HepG2 (cell line): ENCODE data around the gene GALP. TPM values are rescaled to one million over a fixed set of nuclear protein-coding genes. Genes with fewer than 3 reads are reported as not detected.
A peak's percentile ranks its signal among the peaks of the same experiment; 100 is the strongest.

ENCODE experiments used
- ESRRA ChIP-seq: sonication (generic); formaldehyde crosslinking; IDR thresholded peaks from 2 replicates; pipeline ENCODE4 v1.5.1; 2020; ENCODE audit warnings: mild to moderate bottlenecking, low read depth, missing genetic modification reagents
- HOXA7 ChIP-seq: sonication (generic); formaldehyde crosslinking; IDR thresholded peaks from 2 replicates; pipeline ENCODE4 v1.8.1; 2022; ENCODE audit warnings: mild to moderate bottlenecking, missing genetic modification reagents, moderate library complexity
- MZF1 ChIP-seq: sonication (generic); formaldehyde crosslinking; IDR thresholded peaks from 2 replicates; pipeline ENCODE4 v1.8.1; 2023; ENCODE audit warnings: mild to moderate bottlenecking, missing genetic modification reagents, borderline replicate concordance
- NCOA5 ChIP-seq: sonication (generic); formaldehyde crosslinking; IDR thresholded peaks from 2 replicates; pipeline ENCODE4 v1.4.0; 2020; ENCODE audit warnings: missing genetic modification reagents
- NR2C2 ChIP-seq: sonication (generic); formaldehyde crosslinking; IDR thresholded peaks from 2 replicates; pipeline ENCODE4 v1.4.0; 2020; ENCODE audit warnings: missing genetic modification reagents, mild to moderate bottlenecking, moderate library complexity, borderline replicate concordance
- PPARG ChIP-seq: conservative IDR thresholded peaks from 2 replicates; pipeline ENCODE4 v1.6.1; 2016; ENCODE audit warnings: missing biosample characterization, missing genetic modification reagents
- SMC3 ChIP-seq: IDR thresholded peaks from 2 replicates; pipeline ENCODE4 v1.6.1; 2011; ENCODE audit warnings: low read length, improper control_type of control experiment
- TAF1 ChIP-seq: sonication (generic); formaldehyde crosslinking; IDR thresholded peaks from 2 replicates; pipeline ENCODE4 v1.4.0; 2020; ENCODE audit warnings: missing genetic modification reagents
- TAF15 ChIP-seq: fragments of 200-400 bp; formaldehyde crosslinking; IDR thresholded peaks from one replicate; pipeline ENCODE4 v1.6.1; 2018; ENCODE audit warnings: mild to moderate bottlenecking, low read depth, low read length; ENCODE audit not compliant: poor library complexity, severe bottlenecking
- TOE1 ChIP-seq: sonication (generic); formaldehyde crosslinking; IDR thresholded peaks from 2 replicates; pipeline ENCODE4 v1.4.0; 2020; ENCODE audit warnings: mild to moderate bottlenecking, missing genetic modification reagents
- ZFY ChIP-seq: sonication (generic); formaldehyde crosslinking; IDR thresholded peaks from 2 replicates; pipeline ENCODE4 v1.4.0; 2020; ENCODE audit warnings: missing genetic modification reagents
- ZNF101 ChIP-seq: sonication (generic); formaldehyde crosslinking; IDR thresholded peaks from 2 replicates; pipeline ENCODE4 v1.4.0; 2020; ENCODE audit warnings: mild to moderate bottlenecking, low read depth, missing genetic modification reagents, borderline replicate concordance
- ZNF143 ChIP-seq: sonication (generic); formaldehyde crosslinking; IDR thresholded peaks from 2 replicates; pipeline ENCODE4 v1.4.0; 2020; ENCODE audit warnings: missing genetic modification reagents
- ZNF530 ChIP-seq: sonication (generic); formaldehyde crosslinking; IDR thresholded peaks from 2 replicates; pipeline ENCODE4 v1.5.0; 2020; ENCODE audit warnings: low read depth, mild to moderate bottlenecking, missing genetic modification reagents
- ZNF569 ChIP-seq: sonication (generic); formaldehyde crosslinking; IDR thresholded peaks from 2 replicates; pipeline ENCODE4 v1.5.0; 2020; ENCODE audit warnings: mild to moderate bottlenecking, missing genetic modification reagents, moderate library complexity, borderline replicate concordance
- polyA plus RNA-seq, 8 experiments: library from polyadenylated mRNA; depleted of rRNA in 3 of 8; stranded (reverse) in 7 of 8; unstranded in 1 of 8; fragments of >200 nt; fragmentation: Illumina TruSeq in 4 of 8; extraction: Trizol in 4 of 8; gene quantifications; 2 replicates each; pipeline versions ENCODE4 v1.2.1 to v1.2.3, GENCODE V29; 2011 to 2016; ENCODE audit warnings: low read depth in 4 of 8, missing spikeins in 1 of 8, mixed read lengths in 1 of 8; ENCODE audit not compliant: insufficient read depth in 1 of 8
- total RNA-seq, 5 experiments: library from RNA; depleted of rRNA; stranded (reverse); fragments of >200 nt; fragmentation: Illumina TruSeq; extraction: Trizol; gene quantifications; 2 replicates each; pipeline ENCODE4 v1.2.3, GENCODE V29; 2016; ENCODE audit warnings: low read depth in 1 of 5
- TF ChIP-seq, protein P1 (sequence below): sonication (generic); formaldehyde crosslinking; IDR thresholded peaks from 2 replicates; pipeline ENCODE4 v1.4.0; 2020; ENCODE audit warnings: missing genetic modification reagents
- TF ChIP-seq, protein P2 (sequence below): sonication (generic); formaldehyde crosslinking; IDR thresholded peaks from 2 replicates; pipeline ENCODE4 v1.5.1; 2020; ENCODE audit warnings: missing genetic modification reagents, mild to moderate bottlenecking, borderline replicate concordance
- TF ChIP-seq, protein P3 (sequence below): sonication (generic); formaldehyde crosslinking; IDR thresholded peaks from 2 replicates; pipeline ENCODE4 v1.4.0; 2020; ENCODE audit warnings: missing genetic modification reagents
- TF ChIP-seq, protein P4 (sequence below): sonication (generic); formaldehyde crosslinking; IDR thresholded peaks from 2 replicates; pipeline ENCODE4 v1.5.0; 2020; ENCODE audit warnings: mild to moderate bottlenecking, missing genetic modification reagents

Gene GALP
- total and polyA plus RNA-seq, 2 of the 13 experiments (the other 11 are each of a cell fraction or from before 2014, with no cell fraction given) = not detected

DNA sequence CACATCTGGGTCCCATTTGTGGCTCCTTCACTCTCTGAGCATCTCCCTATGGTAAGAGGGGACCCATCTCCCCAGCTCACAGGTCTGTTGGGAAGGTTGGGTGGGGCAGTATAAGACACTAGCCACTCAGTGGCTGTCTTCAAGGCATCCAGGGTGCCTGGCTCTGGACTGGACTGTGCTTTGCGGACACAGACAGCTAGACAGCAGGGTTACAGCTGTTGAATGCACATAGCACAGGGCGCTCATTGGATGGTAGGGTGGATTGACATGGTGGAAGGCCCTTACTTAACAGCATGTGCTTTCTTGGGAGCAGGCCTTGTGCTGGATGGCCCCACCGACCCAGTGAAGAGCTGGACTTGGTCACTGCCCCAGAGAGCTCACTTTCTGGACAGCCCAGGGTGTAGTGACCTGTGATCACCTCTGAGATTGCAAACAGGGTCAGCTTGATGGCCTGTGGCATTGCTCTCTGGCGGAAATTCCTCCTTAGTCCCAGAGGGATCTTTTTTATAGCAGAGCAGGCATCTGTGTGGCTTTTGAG is 32.8 kb upstream of the GALP start (continued):
- TF ChIP-seq, protein P1, sequence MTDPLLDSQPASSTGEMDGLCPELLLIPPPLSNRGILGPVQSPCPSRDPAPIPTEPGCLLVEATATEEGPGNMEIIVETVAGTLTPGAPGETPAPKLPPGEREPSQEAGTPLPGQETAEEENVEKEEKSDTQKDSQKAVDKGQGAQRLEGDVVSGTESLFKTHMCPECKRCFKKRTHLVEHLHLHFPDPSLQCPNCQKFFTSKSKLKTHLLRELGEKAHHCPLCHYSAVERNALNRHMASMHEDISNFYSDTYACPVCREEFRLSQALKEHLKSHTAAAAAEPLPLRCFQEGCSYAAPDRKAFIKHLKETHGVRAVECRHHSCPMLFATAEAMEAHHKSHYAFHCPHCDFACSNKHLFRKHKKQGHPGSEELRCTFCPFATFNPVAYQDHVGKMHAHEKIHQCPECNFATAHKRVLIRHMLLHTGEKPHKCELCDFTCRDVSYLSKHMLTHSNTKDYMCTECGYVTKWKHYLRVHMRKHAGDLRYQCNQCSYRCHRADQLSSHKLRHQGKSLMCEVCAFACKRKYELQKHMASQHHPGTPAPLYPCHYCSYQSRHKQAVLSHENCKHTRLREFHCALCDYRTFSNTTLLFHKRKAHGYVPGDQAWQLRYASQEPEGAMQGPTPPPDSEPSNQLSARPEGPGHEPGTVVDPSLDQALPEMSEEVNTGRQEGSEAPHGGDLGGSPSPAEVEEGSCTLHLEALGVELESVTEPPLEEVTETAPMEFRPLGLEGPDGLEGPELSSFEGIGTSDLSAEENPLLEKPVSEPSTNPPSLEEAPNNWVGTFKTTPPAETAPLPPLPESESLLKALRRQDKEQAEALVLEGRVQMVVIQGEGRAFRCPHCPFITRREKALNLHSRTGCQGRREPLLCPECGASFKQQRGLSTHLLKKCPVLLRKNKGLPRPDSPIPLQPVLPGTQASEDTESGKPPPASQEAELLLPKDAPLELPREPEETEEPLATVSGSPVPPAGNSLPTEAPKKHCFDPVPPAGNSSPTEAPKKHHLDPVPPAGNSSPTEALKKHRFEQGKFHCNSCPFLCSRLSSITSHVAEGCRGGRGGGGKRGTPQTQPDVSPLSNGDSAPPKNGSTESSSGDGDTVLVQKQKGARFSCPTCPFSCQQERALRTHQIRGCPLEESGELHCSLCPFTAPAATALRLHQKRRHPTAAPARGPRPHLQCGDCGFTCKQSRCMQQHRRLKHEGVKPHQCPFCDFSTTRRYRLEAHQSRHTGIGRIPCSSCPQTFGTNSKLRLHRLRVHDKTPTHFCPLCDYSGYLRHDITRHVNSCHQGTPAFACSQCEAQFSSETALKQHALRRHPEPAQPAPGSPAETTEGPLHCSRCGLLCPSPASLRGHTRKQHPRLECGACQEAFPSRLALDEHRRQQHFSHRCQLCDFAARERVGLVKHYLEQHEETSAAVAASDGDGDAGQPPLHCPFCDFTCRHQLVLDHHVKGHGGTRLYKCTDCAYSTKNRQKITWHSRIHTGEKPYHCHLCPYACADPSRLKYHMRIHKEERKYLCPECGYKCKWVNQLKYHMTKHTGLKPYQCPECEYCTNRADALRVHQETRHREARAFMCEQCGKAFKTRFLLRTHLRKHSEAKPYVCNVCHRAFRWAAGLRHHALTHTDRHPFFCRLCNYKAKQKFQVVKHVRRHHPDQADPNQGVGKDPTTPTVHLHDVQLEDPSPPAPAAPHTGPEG (CRISPR knock-in tag) = 0 out of 2 replicates have a peak, but pooled peaks have one; percentile 4
- no peak for TF ChIP-seq TAF15
- no peak for TF ChIP-seq MZF1 (CRISPR knock-in tag)
- no peak for TF ChIP-seq PPARG (CRISPR knock-in tag)
- TF ChIP-seq ZNF101 (CRISPR knock-in tag) = no peak
- TF ChIP-seq TOE1 = no peak
- TF ChIP-seq ZFY (CRISPR knock-in tag) = peak; percentile 49
- no peak for TF ChIP-seq ZNF569
- TF ChIP-seq SMC3 = no peak
- no peak for TF ChIP-seq NCOA5 (CRISPR knock-in tag)
- 0 out of 2 replicates have a peak, but pooled peaks have one; percentile 19 for TF ChIP-seq TAF1 (CRISPR knock-in tag)
- 0 out of 2 replicates have a peak, but pooled peaks have one; percentile 26 for TF ChIP-seq NR2C2 (CRISPR knock-in tag)
- TF ChIP-seq, protein P2, sequence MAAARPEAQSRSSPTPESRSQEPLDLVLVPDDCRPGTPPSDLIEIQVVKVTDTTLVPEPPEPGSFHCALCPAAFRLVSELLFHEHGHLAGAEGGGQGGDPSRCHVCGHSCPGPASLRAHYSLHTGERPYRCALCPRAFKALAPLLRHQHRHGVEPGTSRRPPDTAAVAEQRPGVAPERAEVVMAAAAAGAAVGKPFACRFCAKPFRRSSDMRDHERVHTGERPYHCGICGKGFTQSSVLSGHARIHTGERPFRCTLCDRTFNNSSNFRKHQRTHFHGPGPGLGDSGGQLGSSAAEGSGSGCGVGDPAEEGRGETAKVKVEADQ (CRISPR knock-in tag) = no peak
- TF ChIP-seq ZNF530 = no peak
- TF ChIP-seq, protein P3, sequence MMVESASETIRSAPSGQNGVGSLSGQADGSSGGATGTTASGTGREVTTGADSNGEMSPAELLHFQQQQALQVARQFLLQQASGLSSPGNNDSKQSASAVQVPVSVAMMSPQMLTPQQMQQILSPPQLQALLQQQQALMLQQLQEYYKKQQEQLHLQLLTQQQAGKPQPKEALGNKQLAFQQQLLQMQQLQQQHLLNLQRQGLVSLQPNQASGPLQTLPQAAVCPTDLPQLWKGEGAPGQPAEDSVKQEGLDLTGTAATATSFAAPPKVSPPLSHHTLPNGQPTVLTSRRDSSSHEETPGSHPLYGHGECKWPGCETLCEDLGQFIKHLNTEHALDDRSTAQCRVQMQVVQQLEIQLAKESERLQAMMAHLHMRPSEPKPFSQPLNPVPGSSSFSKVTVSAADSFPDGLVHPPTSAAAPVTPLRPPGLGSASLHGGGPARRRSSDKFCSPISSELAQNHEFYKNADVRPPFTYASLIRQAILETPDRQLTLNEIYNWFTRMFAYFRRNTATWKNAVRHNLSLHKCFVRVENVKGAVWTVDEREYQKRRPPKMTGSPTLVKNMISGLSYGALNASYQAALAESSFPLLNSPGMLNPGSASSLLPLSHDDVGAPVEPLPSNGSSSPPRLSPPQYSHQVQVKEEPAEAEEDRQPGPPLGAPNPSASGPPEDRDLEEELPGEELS (CRISPR knock-in tag) = peak; percentile 38; the same call in 1 of the 2 replicates
- no peak for TF ChIP-seq HOXA7
- TF ChIP-seq ESRRA (CRISPR knock-in tag) = 0 out of 2 replicates have a peak, but pooled peaks have one; percentile 43
- TF ChIP-seq ZNF143 (CRISPR knock-in tag) = peak; percentile 41; the same call in 1 of the 2 replicates
- TF ChIP-seq, protein P4, sequence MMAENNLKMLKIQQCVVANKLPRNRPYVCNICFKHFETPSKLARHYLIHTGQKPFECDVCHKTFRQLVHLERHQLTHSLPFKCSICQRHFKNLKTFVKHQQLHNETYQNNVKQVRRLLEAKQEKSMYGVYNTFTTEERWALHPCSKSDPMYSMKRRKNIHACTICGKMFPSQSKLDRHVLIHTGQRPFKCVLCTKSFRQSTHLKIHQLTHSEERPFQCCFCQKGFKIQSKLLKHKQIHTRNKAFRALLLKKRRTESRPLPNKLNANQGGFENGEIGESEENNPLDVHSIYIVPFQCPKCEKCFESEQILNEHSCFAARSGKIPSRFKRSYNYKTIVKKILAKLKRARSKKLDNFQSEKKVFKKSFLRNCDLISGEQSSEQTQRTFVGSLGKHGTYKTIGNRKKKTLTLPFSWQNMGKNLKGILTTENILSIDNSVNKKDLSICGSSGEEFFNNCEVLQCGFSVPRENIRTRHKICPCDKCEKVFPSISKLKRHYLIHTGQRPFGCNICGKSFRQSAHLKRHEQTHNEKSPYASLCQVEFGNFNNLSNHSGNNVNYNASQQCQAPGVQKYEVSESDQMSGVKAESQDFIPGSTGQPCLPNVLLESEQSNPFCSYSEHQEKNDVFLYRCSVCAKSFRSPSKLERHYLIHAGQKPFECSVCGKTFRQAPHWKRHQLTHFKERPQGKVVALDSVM = no peak
